Mesenchymal stem cell (in vitro differentiated cells and primary cell): ENCODE data around the gene OR2V1.

ENCODE experiments used
- DNase-seq: peaks from one replicate; pipeline ENCODE4 v3.0.0-alpha.2; 2013
- H2AFZ ChIP-seq: one replicate; pipeline ENCODE4 v1.6.1; 2013; ENCODE audit warnings: low read depth, mild to moderate bottlenecking, control low read depth, inconsistent platforms, low read length, moderate library complexity
- H2AK5ac ChIP-seq: 2 replicates; pipeline ENCODE4 v1.6.1; 2013; ENCODE audit warnings: low read length, moderate library complexity, mild to moderate bottlenecking, inconsistent platforms; ENCODE audit not compliant: severe bottlenecking
- H2BK120ac ChIP-seq: one replicate; pipeline ENCODE4 v1.6.1; 2013; ENCODE audit warnings: low read depth, mild to moderate bottlenecking, inconsistent platforms, low read length, moderate library complexity
- H2BK12ac ChIP-seq, 2 experiments: one replicate each; pipeline ENCODE4 v1.6.1; 2013; ENCODE audit warnings: inconsistent platforms in 2 of 2, low read length in 2 of 2, mild to moderate bottlenecking in 2 of 2, moderate library complexity in 2 of 2, control low read depth in 1 of 2
- H2BK15ac ChIP-seq: one replicate; pipeline ENCODE4 v1.6.1; 2013; ENCODE audit warnings: mild to moderate bottlenecking, low read depth, inconsistent platforms; ENCODE audit not compliant: poor library complexity, severe bottlenecking
- H2BK5ac ChIP-seq: 2 replicates; pipeline ENCODE4 v1.6.1; 2013; ENCODE audit warnings: low read depth, mild to moderate bottlenecking, low read length, control low read depth, inconsistent platforms; ENCODE audit not compliant: poor library complexity, severe bottlenecking
- H3K14ac ChIP-seq, 2 experiments: one replicate each; pipeline ENCODE4 v1.6.1; 2013; ENCODE audit warnings: inconsistent platforms in 2 of 2, low read length in 2 of 2, control low read depth in 1 of 2, mild to moderate bottlenecking in 1 of 2, moderate library complexity in 1 of 2
- H3K18ac ChIP-seq, 2 experiments: one replicate each; pipeline ENCODE4 v1.6.1; 2013; ENCODE audit warnings: inconsistent platforms in 2 of 2, low read length in 2 of 2, control low read depth in 1 of 2, low read depth in 1 of 2, mild to moderate bottlenecking in 1 of 2
- H3K23ac ChIP-seq, 2 experiments: one replicate each; pipeline ENCODE4 v1.6.1; 2013; ENCODE audit warnings: inconsistent platforms in 2 of 2, low read length in 2 of 2, mild to moderate bottlenecking in 2 of 2, moderate library complexity in 2 of 2, control low read depth in 1 of 2
- H3K27ac ChIP-seq: 2 replicates; pipeline ENCODE4 v1.5.1; 2013; ENCODE audit warnings: mild to moderate bottlenecking, moderate library complexity, low read length, control low read depth, inconsistent platforms; ENCODE audit not compliant: poor library complexity, severe bottlenecking
- H3K27me3 ChIP-seq, 2 experiments: 2 replicates each; pipeline versions ENCODE4 v1.6.1 to v1.7.0; 2013; ENCODE audit warnings: low read length in 2 of 2, mild to moderate bottlenecking in 2 of 2, moderate library complexity in 2 of 2, control low read depth in 1 of 2, inconsistent platforms in 1 of 2; ENCODE audit not compliant: control insufficient read depth in 1 of 2, insufficient read depth in 1 of 2
- H3K36me3 ChIP-seq, 2 experiments: 2 replicates each; pipeline versions ENCODE4 v1.6.1 to v1.7.0; 2013; ENCODE audit warnings: low read length in 2 of 2, control low read depth in 1 of 2, inconsistent platforms in 1 of 2, low read depth in 1 of 2, mild to moderate bottlenecking in 1 of 2; ENCODE audit not compliant: insufficient read depth in 2 of 2, control insufficient read depth in 1 of 2
- H3K4ac ChIP-seq, 2 experiments: one replicate each; pipeline ENCODE4 v1.6.1; 2013; ENCODE audit warnings: inconsistent platforms in 2 of 2, low read length in 2 of 2, mild to moderate bottlenecking in 2 of 2, moderate library complexity in 2 of 2, control low read depth in 1 of 2, low read depth in 1 of 2
- H3K4me1 ChIP-seq: 2 replicates; pipeline ENCODE4 v1.6.1; 2013; ENCODE audit warnings: low read depth, low read length, control low read depth; ENCODE audit not compliant: control insufficient read depth, insufficient read depth
- H3K4me2 ChIP-seq: 2 replicates; pipeline ENCODE4 v1.6.1; 2013; ENCODE audit warnings: low read length, mild to moderate bottlenecking, inconsistent platforms; ENCODE audit not compliant: poor library complexity, severe bottlenecking
- H3K4me3 ChIP-seq, 2 experiments: 2 replicates each; pipeline versions ENCODE4 v1.5.1 to v1.7.0; 2013; ENCODE audit warnings: low read length in 2 of 2, mild to moderate bottlenecking in 2 of 2, control low read depth in 1 of 2, low read depth in 1 of 2; ENCODE audit not compliant: insufficient read depth in 1 of 2
- H3K79me1 ChIP-seq: replicated peaks from 2 replicates; pipeline ENCODE4 v1.6.1; 2013; ENCODE audit warnings: mild to moderate bottlenecking, control low read depth, low read length, inconsistent platforms; ENCODE audit not compliant: poor library complexity, severe bottlenecking
- H3K9ac ChIP-seq: 2 replicates; pipeline ENCODE4 v1.7.0; 2013; ENCODE audit warnings: mild to moderate bottlenecking, low read length, moderate library complexity
- H3K9me3 ChIP-seq: 2 replicates; pipeline ENCODE4 v1.7.0; 2013; ENCODE audit warnings: mild to moderate bottlenecking, low read length; ENCODE audit not compliant: control insufficient read depth
- H4K8ac ChIP-seq: one replicate; pipeline ENCODE4 v1.6.1; 2013; ENCODE audit warnings: inconsistent platforms, mild to moderate bottlenecking, low read length, moderate library complexity
- H4K91ac ChIP-seq: one replicate; pipeline ENCODE4 v1.6.1; 2013; ENCODE audit warnings: mild to moderate bottlenecking, low read length, inconsistent platforms
- WGBS: methylation state at CpG from one replicate; pipeline ENCODE4 v1.1.7; 2013; ENCODE audit warnings: mixed read lengths; 5-methylcytosine and 5-hydroxymethylcytosine counted together

OR2V1 gene

DNA sequence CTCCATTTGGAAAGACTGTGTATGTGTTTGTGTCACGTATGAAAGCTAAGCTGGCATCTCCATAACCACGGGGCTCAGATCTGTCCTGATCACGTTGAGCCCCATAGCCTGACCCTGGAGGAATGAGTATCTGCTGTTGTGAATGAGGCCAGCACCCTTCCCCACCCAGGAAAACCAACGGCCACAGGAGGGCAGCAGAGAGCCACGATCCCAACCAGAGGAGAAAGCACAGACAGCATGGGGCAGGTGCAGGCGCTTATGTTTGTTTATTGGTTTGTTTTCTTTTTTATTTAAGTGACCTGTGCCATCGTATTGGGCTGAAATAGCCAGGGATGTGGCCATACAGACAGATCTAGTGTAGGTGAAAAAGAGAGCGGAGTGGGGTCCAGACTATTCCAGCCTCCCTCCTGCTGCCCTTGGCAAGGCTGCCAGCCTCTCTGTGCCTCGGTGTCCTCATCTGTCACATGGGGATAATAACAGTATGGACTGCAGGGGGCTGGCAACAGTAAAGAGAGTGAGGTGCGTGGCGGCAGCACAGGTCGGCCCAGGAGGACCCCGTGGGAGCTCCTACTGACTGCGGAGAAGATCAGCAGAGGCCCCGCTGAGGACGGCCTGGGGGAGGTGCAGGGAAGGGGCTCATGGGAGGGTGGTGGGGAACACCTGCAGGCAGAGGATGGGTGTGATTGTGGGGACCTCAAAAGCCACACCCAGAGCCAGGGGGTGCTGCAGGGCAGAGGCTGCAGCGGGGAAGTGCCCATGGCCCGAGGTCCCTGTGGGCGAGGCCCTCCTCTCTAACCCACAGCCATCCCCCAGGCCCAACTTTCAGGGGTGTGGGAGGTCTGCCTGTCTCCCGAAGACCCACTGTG, 28.6 kb upstream of the OR2V1 start:
- Histone ChIP-seq H3K36me3 (no peaks in the 10 kb centered on the region), H3K4ac (no peak overlapping the region), H3K27me3 (peaks cover 15 to 28% of the 10 kb centered on the region in 2 experiments), H2BK5ac (no peak overlapping the region), H2BK12ac (no peak overlapping the region), H2BK15ac (no peak overlapping the region), H3K79me1 (no peaks in the 10 kb centered on the region), H3K4me3 (peak overlapping the region in 1 of 2 experiments; percentile 70), H3K4me1 (peaks cover 20% of the 10 kb centered on the region), H3K14ac (no peak overlapping the region), H3K18ac (no peak overlapping the region), H2AFZ (no peak overlapping the region), H2AK5ac (peak overlapping the region; percentile 38), H3K9me3 (no peaks in the 10 kb centered on the region), H3K4me2 (no peak overlapping the region), H4K8ac (no peak overlapping the region), H3K9ac (peak overlapping the region; percentile 81), H3K27ac (no peak overlapping the region), H2BK120ac (no peak overlapping the region), H3K23ac (no peak overlapping the region), H4K91ac (no peak overlapping the region)
- 56% methylated on average over 20 of the region's 20 CpGs for WGBS
- DNase-seq, result peak; percentile 79

DNA sequence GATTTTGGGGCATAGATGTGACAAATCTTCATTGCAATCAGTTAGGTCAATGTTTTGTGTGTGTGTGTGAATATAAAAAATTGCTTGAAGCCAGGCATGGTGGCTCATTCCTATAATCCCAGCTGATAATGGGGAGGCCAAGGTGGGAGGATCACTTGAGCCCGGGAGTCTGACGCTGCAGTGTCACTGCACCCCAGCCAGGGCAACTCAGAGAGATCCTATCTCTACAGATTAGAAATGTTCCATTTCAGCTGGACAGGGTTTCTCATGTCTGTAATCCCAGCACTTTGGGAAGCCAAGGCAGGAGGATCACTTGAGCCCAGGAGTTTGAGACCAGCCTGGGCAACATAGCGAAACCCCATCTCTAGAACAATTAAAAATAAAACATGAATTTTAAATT, 27.9 kb upstream of the OR2V1 start:
- no peak overlapping the region for H4K91ac ChIP-seq
- peaks cover 15 to 28% of the 10 kb centered on the region in 2 experiments for H3K27me3 ChIP-seq
- H3K14ac ChIP-seq, result no peak overlapping the region
- peaks cover 20% of the 10 kb centered on the region for H3K4me1 ChIP-seq
- no peak overlapping the region for H2BK12ac ChIP-seq
- no peak overlapping the region for H2AFZ ChIP-seq
- H3K79me1 ChIP-seq, result no peaks in the 10 kb centered on the region
- no peak overlapping the region for H2AK5ac ChIP-seq
- H3K4ac ChIP-seq, result no peak overlapping the region
- H3K27ac ChIP-seq, result no peak overlapping the region
- no peak overlapping the region for H3K4me2 ChIP-seq
- 93% methylated on average over 2 of the region's 3 CpGs for WGBS
- H4K8ac ChIP-seq, result no peak overlapping the region
- no peak overlapping the region for H3K18ac ChIP-seq
- no peak overlapping the region for H3K4me3 ChIP-seq
- no peak overlapping the region for H3K9ac ChIP-seq
- no peak overlapping the region for H3K23ac ChIP-seq
- no peak overlapping the region for H2BK120ac ChIP-seq
- no peak overlapping the region for H2BK5ac ChIP-seq
- no peak overlapping the region for H2BK15ac ChIP-seq
- no peak for DNase-seq
- no peaks in the 10 kb centered on the region for H3K36me3 ChIP-seq
- no peaks in the 10 kb centered on the region for H3K9me3 ChIP-seq

DNA sequence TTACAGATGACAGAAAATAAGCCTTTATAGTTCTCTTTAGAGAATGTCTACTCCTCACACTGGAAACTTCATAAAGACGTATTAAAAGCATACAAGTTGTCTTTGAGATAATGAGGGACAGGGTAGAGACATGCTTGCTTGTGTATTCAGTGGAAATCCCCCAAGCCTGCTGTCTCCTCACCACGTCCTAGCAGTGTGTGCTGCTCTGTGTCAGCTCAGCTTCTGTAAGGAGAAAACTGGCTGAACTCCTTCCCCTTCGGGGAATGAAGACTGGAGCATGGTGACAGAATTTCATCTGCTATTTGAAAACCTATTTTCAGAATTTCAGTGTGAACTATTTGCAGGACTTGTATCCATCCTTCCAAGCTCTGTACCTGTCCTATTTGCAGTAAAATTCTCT, 25.8 kb upstream of the OR2V1 start:
- Histone ChIP-seq H3K23ac (no peak overlapping the region), H3K4me1 (peaks cover 21% of the 10 kb centered on the region), H3K4me2 (no peak overlapping the region), H3K9ac (no peak overlapping the region), H2BK120ac (no peak overlapping the region), H4K91ac (no peak overlapping the region), H3K14ac (no peak overlapping the region), H2BK15ac (no peak overlapping the region), H3K27ac (no peak overlapping the region), H2BK12ac (no peak overlapping the region), H3K36me3 (no peaks in the 10 kb centered on the region), H3K9me3 (no peaks in the 10 kb centered on the region), H2BK5ac (no peak overlapping the region), H3K18ac (no peak overlapping the region), H3K27me3 (peaks cover 15 to 40% of the 10 kb centered on the region in 2 experiments), H2AFZ (no peak overlapping the region), H3K4me3 (no peak overlapping the region), H3K4ac (no peak overlapping the region), H4K8ac (no peak overlapping the region), H3K79me1 (no peaks in the 10 kb centered on the region), H2AK5ac (no peak overlapping the region)
- no peak for DNase-seq
- 10% methylated on average over 2 of the region's 3 CpGs for WGBS

DNA sequence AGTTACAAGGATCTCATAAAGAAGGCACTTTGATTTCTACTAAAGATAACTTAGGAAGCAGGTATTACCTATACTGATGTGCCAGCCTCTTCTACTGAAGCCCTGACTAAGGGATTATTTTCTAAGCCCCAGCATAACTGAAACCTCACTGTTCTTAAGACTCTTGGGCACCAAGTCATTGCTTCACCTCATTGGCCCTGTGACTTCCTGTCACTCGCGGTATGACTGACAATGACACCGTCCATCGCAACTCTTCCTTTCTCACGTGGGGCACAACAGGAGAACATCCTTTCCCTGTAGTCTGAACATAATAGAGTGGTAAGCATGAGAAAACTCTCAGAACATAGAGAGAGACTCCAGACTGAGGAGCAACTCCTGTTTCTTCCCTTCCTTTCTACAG, 22.8 kb upstream of the OR2V1 start:
- H3K4me1 ChIP-seq, result peaks cover 5% of the 10 kb centered on the region
- no peak overlapping the region for H4K8ac ChIP-seq
- no peak overlapping the region for H3K18ac ChIP-seq
- no peak overlapping the region for H2BK15ac ChIP-seq
- no peak overlapping the region for H4K91ac ChIP-seq
- H2BK5ac ChIP-seq, result no peak overlapping the region
- no peak overlapping the region for H3K4me2 ChIP-seq
- no peak overlapping the region for H3K4ac ChIP-seq
- no peak overlapping the region for H3K4me3 ChIP-seq
- no peak overlapping the region for H2AFZ ChIP-seq
- no peaks in the 10 kb centered on the region for H3K36me3 ChIP-seq
- no peak for DNase-seq
- H3K23ac ChIP-seq, result no peak overlapping the region
- H2BK120ac ChIP-seq, result no peak overlapping the region
- no peaks in the 10 kb centered on the region for H3K9me3 ChIP-seq
- no peak overlapping the region for H3K27ac ChIP-seq
- WGBS, result 78% methylated on average over 5 of the region's 5 CpGs
- no peaks in the 10 kb centered on the region for H3K79me1 ChIP-seq
- no peak overlapping the region for H3K14ac ChIP-seq
- peaks cover 27 to 64% of the 10 kb centered on the region in 2 experiments for H3K27me3 ChIP-seq
- H3K9ac ChIP-seq, result no peak overlapping the region
- H2BK12ac ChIP-seq, result no peak overlapping the region
- H2AK5ac ChIP-seq, result no peak overlapping the region
